Measurements from ENCODE around the gene KAZN. TPM values are rescaled to one million over a fixed set of nuclear protein-coding genes. Genes with fewer than 3 reads are reported as not detected.
A peak's percentile ranks its signal among the peaks of the same experiment; 100 is the strongest.

The KAZN gene
- total RNA-seq, 1 experiment from 2014 or later = 7.0 TPM

DNA sequence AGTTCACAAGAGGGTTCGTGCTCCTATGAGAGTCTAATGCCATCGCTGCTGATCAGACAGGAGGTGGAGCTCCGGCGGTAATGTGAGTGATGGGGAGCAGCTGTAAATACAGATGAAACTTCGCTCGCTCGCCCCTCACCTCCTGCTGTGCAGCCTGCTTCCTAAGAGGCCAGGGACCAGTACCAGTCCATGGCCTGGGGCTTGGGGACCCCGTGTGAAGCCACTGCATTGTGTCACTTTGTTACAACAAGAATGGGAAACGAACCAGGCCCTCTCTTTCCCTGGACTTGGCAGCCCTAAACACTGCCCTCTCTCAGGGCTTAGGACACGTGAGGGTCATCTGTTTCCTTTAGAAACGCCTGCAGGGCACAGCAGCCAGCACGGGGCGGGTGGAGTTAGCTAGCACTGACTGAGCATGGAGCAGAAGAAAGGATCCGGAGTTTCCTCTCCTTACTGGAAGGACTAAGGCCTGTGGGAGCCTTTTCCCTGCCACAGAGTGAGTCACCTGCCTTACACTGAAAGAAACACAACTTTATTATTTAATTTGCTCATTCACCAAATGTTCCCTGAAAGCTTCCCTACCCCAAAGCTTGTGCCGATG lies 369.9 kb downstream of the KAZN start:
- in situ Hi-C loops (cut with HindIII; ENCODE audit: low pct_unique_long_range_greater_than_20kb, low sequenced_read_pairs) = no loop called here
- peak; percentile 61 for DNase-seq (ENCODE audit: low read depth)

DNA sequence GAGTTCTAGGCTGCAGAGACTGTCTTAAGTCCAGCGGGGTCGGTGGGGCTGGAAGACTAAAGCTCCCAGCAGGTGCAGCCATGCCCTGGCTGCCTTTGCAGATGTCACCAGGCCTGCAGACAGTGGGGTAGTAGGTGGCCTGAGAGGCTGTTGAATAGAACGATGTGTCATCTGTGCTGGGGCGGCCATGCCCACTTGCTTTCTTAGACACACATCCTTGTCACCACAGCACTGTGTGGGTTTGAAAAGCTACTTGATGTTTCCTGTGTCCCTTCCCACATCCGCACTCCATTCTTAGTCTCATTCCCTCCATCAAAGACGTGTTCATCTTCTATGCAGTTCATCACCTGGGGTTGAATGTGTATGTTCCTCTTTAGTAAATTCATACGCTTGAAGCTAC lies 370.5 kb downstream of the KAZN start:
- DNase-seq (ENCODE audit: low read depth) = no peak
- in situ Hi-C loops (cut with HindIII; ENCODE audit: low pct_unique_long_range_greater_than_20kb, low sequenced_read_pairs) = no loop called here

DNA sequence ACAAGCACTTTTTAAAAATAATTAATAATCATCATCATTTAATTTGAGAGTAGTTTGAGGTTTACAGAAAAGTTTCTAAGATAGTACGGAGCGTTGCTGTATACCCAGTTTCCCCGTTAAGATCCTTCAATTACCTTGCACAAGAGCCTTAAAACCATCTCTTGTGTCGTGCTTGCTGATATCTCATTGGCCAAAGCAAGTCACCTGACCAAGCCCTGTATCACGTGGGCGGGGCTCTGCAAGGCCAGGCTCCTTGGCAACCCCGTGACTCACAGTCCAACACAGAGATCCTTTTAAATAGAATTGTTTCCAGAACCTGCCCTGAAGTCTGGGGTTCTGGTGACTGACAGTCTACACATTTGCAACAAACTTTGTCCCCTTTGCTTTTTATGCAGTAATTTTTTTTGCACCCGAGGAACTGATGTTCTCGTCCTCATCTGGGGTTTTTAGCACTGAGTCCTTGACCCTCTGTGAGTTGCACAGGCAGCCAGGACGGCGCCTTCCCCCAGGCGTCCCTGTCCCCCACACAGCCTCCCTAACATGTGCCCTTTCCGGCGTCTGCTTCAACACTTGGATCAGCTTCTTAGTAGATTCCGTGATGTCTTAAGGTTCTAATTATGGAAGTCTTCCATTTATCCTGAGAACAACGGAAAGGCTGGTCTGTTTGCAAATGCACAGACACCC lies 371.8 kb downstream of the KAZN start:
- in situ Hi-C loops (cut with HindIII; ENCODE audit: low pct_unique_long_range_greater_than_20kb, low sequenced_read_pairs) = no loop called here
- peak; percentile 59 for DNase-seq (ENCODE audit: low read depth)

DNA sequence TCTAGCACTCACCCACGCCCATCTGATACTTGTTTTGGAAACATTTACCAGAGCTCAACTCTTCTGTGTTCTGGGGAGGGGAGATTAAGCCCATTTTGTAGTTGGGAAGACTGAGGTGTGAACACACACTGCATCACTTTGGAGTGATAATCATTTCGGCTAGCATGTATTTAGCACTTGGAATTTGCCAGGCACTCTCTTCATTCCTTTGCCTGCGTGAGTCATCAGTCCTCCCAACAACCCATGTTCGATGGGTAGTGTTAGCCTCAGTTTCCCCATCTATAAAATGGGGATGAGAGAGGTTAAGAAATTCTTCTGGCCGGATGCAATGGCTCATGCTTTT lies 372.3 kb downstream of the KAZN start:
- in situ Hi-C loops (cut with HindIII; ENCODE audit: low pct_unique_long_range_greater_than_20kb, low sequenced_read_pairs) = no loop called here
- no peak for DNase-seq (ENCODE audit: low read depth)

DNA sequence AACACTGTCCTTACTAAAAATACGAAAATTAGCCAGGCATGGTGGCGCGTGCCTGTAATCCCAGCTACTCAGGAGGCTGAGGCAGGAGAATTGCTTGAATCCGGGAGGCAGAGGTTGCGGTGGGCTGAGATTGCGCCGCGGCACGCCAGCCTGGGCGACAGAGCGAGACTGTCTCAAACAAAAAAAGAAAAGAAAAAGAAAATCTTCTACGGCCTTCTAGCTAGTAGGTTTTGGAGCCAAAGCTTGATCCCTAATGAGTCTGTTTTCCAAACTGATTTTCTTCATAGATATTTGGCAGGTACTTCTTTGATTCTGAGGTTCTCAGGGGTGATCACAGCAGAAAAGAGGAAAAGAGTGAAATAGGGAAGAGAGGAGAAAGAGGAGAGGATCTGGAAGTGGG lies 372.7 kb downstream of the KAZN start:
- no peak for DNase-seq (ENCODE audit: low read depth)
- in situ Hi-C loops (cut with HindIII; ENCODE audit: low pct_unique_long_range_greater_than_20kb, low sequenced_read_pairs) = no loop called here

DNA sequence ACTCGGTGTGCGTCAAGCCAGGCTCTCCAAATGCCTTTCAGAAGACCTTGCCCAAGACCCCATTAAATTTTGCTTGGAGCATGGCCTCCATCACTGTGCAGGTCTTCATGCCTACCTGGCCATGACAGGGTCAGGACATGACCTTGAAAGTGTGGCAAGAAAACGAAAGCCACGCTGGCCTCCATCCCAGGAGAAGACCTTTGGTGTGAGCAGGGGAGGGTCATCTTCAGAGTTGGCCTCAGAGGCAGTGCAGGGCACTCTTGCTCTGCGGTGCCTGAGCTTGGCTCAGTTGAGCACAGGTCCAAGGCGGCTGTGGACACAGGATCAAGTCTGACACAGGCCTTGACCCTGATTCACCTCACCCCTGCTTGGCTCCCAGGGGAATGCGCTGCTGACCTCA lies 373.6 kb downstream of the KAZN start:
- in situ Hi-C loops (cut with HindIII; ENCODE audit: low pct_unique_long_range_greater_than_20kb, low sequenced_read_pairs) = no loop called here
- no peak for DNase-seq (ENCODE audit: low read depth)

DNA sequence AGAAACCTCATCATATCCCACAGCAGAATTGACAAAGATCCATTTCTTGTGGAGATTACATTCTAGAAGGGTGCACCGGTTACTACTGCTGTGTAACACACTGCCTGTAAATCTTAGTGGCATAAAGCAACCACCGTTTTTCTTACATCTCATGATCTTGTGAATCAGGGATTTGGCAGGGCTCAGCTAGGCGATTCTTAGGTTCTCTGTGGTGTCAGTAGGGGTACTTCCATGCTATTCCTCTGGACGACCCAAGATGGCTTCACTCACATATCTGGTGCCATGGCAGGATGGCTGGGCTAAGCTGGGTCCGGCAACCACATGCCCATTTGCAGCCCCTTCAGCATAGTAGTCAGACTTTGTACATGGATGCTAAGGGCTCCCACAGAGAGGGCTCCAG lies 375.3 kb downstream of the KAZN start:
- no peak for DNase-seq (ENCODE audit: low read depth)
- in situ Hi-C loops (cut with HindIII; ENCODE audit: low pct_unique_long_range_greater_than_20kb, low sequenced_read_pairs) = no loop called here

DNA sequence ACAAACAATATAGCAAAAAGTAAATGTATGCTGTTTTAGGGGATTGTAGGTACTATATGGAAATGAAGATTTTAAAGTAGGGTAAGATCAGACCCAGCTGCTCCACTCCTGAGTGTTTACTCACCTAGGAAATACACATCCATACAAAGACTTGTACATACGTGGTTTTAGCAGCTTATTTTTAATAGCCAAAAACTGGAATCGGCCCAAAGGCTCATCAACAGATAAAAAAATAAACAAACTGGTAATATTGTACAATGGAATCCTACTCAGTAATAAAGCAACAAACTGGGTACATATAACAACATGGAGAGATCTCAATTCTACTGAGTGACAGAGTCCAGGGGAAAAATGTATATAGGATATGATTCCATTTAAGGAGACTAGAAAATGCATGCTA lies 375.9 kb downstream of the KAZN start:
- in situ Hi-C loops (cut with HindIII; ENCODE audit: low pct_unique_long_range_greater_than_20kb, low sequenced_read_pairs) = no loop called here
- DNase-seq (ENCODE audit: low read depth) = no peak

DNA sequence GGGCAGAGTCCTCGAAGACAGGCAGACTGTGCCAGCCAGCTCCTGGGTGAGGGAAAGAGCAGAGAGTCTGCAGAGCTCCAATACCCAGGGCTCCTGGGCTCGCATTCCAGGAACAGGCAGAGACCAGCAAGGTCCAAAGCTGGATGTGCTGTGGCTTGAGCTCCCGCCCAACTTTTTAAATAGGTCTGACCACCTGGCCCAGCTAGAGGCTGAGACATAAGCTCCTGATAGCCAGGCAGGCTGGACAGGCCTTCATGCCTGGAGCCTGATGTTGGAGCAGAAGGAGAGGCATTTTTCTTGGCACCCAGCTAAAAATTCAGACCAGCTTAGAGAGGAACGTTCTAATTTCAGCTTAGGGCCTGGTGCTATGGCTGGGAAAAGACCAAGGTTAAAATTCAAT lies 376.6 kb downstream of the KAZN start:
- in situ Hi-C loops (cut with HindIII; ENCODE audit: low pct_unique_long_range_greater_than_20kb, low sequenced_read_pairs) = no loop called here
- no peak for DNase-seq (ENCODE audit: low read depth)

DNA sequence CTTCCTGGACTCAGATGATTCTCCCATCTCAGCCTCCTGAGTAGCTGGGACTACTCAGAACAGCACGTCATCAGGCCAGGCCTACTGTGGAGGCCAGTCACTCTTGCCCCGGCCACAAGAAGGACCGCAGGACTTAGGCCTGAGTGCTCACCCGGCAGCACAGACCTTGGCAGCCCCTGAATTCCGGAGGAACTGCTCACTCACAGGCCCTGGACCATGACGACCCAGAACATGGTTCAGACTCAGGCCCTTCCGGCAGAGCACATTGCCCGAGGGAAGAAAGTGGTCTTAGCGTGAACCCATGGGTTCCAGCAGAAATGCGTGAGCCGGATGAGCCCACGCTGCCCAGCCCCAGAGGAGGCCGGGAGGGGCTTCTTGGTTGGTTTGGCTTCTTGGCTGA lies 377.8 kb downstream of the KAZN start:
- peak; percentile 69 for DNase-seq (ENCODE audit: low read depth)
- in situ Hi-C loops (cut with HindIII; ENCODE audit: low pct_unique_long_range_greater_than_20kb, low sequenced_read_pairs) = no loop called here

DNA sequence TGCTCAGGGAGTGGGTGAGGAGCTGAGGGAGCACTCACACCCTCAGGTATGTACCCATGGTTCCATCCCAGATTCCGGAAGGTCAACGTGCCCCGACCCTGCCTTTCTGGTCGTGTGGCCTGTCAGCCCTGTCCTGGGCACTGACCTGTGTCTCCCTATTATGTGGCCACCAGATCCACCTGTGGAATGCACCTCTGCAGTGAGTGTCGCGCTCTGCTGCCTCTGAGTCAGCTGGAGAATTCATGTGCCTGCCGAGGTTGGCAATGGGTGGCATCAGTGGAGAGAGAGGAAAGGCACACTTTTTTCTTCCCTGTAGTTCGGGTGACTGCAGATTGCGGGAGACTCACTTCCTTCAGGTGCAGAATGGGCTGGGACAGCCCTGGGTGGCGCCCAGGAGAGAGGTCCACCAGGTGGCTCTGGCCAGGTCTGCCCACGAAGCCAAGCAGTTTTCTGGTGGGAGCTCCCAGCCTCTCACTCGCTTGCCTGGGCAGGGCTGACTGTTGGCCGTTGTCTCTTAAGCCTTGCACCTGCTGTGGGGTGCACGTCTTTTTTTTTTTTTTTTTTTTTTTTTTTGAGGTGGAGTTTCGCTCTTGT lies 378.9 kb downstream of the KAZN start:
- peak; percentile 95 for DNase-seq (ENCODE audit: low read depth)
- in situ Hi-C loops (cut with HindIII; ENCODE audit: low pct_unique_long_range_greater_than_20kb, low sequenced_read_pairs) = no loop called here

DNA sequence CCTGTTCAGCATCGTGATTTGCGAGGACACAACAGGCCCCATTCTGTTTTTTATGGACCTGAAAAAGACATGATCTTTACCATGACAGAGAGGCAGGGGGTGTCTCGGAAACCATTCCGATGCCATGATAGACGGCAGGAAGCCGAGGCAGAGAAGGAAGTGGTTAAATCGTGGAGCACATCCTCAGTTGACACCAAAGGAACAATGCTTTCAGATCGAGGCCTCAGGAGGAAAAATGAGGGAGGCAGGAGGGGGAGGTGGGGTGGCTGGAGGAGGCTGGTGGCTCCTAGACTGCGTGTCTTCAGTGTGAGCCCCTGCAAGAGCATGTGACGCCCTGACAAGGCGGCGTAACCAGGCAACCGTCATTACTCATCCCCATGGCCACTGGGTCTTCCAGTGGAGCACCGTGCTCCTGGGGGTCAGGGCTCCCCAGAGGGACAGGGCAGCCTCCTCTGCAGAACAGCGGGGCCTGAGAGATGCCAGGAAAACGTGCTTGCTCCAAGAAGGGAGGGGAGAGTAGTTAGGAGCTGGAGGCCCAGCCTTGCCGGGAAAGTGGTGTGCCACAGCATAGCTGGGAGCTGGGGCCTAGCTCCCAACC lies 382.2 kb downstream of the KAZN start:
- in situ Hi-C loops (cut with HindIII; ENCODE audit: low pct_unique_long_range_greater_than_20kb, low sequenced_read_pairs) = no loop called here
- DNase-seq (ENCODE audit: low read depth) = no peak

DNA sequence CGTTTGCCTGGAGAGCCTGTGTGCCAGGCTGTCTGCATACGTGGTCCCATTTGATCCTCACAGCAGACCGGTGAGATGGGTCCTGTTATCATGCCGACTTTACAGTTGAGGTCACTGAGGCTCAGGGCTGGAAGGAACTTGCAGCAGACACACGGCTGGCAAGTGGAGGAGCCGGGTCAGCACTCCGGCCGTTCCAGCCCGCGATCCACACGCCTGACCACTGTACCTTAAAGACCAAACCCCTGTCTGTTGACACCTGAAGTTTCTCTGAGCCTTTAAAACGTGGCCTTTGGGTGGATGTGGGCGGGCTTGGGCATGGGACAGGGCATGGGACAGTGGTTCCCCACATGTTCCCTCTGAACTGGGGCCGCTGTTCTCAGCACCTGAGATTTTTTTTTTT lies 383.5 kb downstream of the KAZN start:
- in situ Hi-C loops (cut with HindIII; ENCODE audit: low pct_unique_long_range_greater_than_20kb, low sequenced_read_pairs) = no loop called here
- DNase-seq (ENCODE audit: low read depth) = no peak

DNA sequence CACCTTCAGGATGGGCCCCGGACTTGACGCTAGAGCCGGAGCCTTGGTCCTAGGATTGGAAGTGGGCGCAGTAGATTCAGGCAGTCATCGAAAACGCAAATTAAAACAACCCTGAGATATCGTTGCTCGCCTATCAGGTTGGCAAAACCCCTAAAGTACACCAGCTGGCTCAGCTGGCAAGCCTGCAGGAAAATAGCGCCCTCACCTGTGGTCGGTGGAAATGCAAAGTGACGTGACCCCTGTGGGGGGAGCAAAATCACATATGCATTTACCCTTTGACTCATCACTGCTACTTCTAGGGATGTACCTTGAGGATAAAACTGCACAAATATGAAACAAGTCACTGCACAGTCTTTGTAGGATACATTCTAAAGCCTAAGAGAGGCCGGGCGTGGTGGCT lies 384.8 kb downstream of the KAZN start:
- no peak for DNase-seq (ENCODE audit: low read depth)
- in situ Hi-C loops (cut with HindIII; ENCODE audit: low pct_unique_long_range_greater_than_20kb, low sequenced_read_pairs) = no loop called here

DNA sequence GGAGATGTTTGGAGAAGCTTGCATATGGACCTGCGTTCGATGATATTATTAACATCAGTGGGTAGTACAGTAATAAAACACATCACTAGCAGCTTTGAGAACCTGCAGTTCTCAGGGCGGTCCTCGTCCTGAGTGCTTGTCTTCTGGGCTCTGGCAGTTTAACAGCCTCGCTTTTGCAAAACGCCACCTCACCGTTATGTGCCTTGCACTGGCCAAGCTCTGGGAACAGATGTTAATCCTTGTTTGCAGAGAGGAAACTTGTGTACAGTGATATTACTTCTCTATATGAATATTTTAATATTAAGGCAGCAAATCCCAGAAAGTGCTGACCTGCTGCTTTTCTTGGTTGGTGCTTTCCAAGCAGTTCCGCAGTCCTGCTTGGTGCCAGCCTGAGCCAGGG lies 387.7 kb downstream of the KAZN start:
- in situ Hi-C loops (cut with HindIII; ENCODE audit: low pct_unique_long_range_greater_than_20kb, low sequenced_read_pairs) = no loop called here
- DNase-seq (ENCODE audit: low read depth) = no peak

DNA sequence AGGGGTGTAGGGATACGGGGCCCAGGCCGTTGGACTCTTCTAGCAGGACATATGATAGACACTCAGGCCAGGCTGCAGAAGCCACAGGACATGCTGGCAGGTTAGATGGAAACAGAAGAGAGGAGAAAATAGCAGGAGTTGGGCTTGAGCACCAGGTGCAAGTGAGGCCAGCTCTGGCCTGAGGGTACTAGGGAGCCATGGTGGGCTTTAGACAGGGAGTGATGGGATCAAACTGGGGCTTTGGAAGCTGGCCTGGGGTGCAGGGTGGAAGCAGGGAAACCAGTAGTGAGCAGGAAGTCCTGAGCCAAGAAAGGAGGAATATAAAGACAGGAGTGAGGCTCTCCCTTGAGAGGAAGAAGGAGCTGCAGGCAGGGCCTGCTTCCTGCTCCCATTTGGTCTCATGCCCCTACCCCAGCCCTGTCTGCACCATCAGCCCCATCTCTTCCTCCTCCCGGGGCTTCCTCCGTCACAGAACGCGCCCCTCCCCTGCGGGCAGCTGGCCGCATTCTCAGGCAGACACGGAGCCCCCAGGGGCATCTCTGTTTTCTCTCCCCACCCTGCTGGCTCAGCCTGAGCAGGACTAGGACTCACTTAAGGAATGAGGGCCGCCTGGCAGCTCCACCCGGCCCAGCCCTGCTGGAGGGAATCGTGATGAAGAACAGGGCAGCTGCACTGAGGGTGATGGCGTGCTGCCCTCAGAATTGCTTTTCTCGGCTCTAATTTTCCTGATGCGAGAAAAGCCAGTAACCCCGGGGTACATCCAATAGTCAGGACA lies 389.5 kb downstream of the KAZN start:
- no peak for DNase-seq (ENCODE audit: low read depth)
- in situ Hi-C loops (cut with HindIII; ENCODE audit: low pct_unique_long_range_greater_than_20kb, low sequenced_read_pairs) = no loop called here

DNA sequence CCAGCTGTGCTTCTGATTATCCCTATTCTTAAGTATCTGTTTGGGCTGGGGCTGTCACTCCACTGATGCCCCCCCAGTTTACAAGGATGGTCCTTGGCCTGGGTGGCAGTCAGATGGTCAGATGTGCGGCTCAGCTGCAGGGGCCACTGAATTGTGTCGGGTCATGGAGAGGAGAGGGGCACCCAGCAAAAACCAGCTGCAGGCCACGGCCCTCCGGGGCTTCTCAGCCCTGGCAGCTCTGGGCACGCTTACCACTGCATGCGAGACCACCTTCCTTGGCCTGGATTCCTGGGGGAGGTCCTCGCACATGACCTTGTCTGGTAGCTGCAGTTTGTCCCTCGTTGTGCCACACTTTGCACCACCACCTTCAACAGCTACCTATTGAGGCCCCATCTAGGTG lies 390.2 kb downstream of the KAZN start:
- in situ Hi-C loops (cut with HindIII; ENCODE audit: low pct_unique_long_range_greater_than_20kb, low sequenced_read_pairs) = no loop called here
- no peak for DNase-seq (ENCODE audit: low read depth)

DNA sequence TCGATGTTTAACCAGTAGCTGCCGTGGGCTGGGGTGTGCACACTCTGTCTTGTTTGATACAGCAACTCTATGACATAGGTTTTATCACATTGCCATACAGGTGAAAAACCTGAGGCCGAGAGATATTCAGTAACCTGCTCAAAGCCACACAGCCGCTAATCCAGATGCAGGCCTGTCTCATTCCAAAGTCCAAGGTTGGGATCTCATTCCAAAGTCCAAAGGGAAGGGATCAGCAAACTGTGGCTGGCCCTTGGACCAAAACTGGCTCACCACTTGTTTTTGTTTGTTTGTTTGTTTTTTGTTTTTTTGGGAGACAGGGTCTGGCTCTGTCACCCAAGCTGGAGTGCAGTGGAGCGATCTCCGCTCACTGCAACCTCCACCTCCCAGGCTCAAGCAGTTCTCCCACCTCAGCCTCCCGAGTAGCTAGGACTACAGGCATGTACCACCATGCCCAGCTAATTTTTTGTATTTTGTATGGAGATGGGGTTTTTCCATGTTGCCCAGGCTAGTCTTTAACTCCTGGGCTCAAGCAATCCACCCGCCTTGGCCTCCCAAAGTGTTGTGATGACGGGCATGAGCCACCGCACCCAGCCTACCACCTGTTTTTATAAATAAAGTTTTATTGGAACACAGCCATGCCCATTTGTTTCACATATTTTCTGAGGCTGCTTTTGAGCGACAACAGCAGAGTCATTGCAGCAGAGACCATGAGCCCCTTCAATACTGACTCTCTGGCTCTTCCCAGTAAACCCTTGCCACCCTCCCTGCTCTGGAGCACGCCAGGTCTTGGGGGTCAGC lies 391.6 kb downstream of the KAZN start:
- DNase-seq (ENCODE audit: low read depth) = no peak
- in situ Hi-C loops (cut with HindIII; ENCODE audit: low pct_unique_long_range_greater_than_20kb, low sequenced_read_pairs) = no loop called here
